ENCODE results near the gene SMIM29. TPM values are rescaled to one million over a fixed set of nuclear protein-coding genes. Genes with fewer than 3 reads are reported as not detected.
A peak's percentile ranks its signal among the peaks of the same experiment; 100 is the strongest.

Gene SMIM29
- total RNA-seq, 1 donor from 2014 or later, result 25.8 TPM

GRCh38 chr6:34201455-34202107, 47.2 kb downstream of the SMIM29 start:
- no peak for ATAC-seq (ENCODE audit: low read depth)
- no peak for DNase-seq
- intact Hi-C loops (cut with micrococcal nuclease), result no loop called here

GRCh38 chr6:34200340-34200971, 48.4 kb downstream of the SMIM29 start:
- intact Hi-C loops (cut with micrococcal nuclease), result no loop called here
- H3K9me3 Mint-ChIP-seq, result no peaks in the 10 kb centered on the region
- no peaks in the 10 kb centered on the region for H3K27me3 Mint-ChIP-seq
- TF ChIP-seq CTCF (IDR thresholded peaks at IDR 0.05), result no peak
- ChIA-PET POLR2A (interaction anchor here (0.7 to 2.3 kb wide), 5 partner anchors 19 to 254 kb away, joined by 3 to 11 read pairs (median 6); partner anchors contain the start of gene HMGA1), CTCF (interaction anchor here (1.2 to 2.2 kb wide), 2 partner anchors 10 to 46 kb away, joined by 3 to 8 read pairs; no protein-coding TSS in a partner anchor)
- DNase-seq (no peak), ATAC-seq (ENCODE audit: low read depth) (no peak)
- peaks cover 8% of the 10 kb centered on the region for H3K4me1 Mint-ChIP-seq
- no peaks in the 10 kb centered on the region for H3K36me3 Mint-ChIP-seq (ENCODE audit: low read depth)
- H3K4me3 Mint-ChIP-seq, result no peak overlapping the region
- no peak overlapping the region for H3K27ac Mint-ChIP-seq

More at GRCh38 chr6:34201455-34202107, 47.2 kb downstream of the SMIM29 start:
- H3K27ac Mint-ChIP-seq, result no peak overlapping the region
- ChIA-PET CTCF (interaction anchor here (1.8 to 2.2 kb wide), 2 partner anchors 11 to 213 kb away, joined by 6 to 8 read pairs; no protein-coding TSS in a partner anchor), POLR2A (interaction anchor here (0.6 to 2.3 kb wide), 6 partner anchors 10 to 42 kb away, joined by 3 to 13 read pairs (median 6); partner anchors contain the start of gene HMGA1)
- no peaks in the 10 kb centered on the region for H3K36me3 Mint-ChIP-seq (ENCODE audit: low read depth)
- H3K4me1 Mint-ChIP-seq, result peaks cover under 1% of the 10 kb centered on the region
- no peaks in the 10 kb centered on the region for H3K27me3 Mint-ChIP-seq
- TF ChIP-seq CTCF (IDR thresholded peaks at IDR 0.05), result no peak
- H3K4me3 Mint-ChIP-seq, result no peak overlapping the region
- no peaks in the 10 kb centered on the region for H3K9me3 Mint-ChIP-seq

DNA sequence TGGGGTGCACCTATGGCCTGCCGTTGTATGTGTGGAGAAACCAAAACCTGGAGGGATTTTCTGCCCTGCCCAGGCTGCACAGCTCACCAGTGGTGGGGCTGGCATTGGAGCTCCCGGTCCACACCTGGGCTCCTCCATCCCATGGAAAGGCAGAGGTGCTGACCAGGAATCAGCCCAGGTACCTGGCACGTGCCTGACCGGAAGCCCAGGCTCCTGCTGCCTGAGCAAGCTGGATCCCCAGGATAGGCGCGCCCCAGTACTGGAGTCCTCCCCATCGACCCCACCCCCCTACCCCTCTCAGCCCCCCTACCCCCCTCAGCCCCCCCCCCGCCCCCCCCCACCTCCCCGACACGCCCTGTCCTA, 52.0 kb downstream of the SMIM29 start:
- H3K27ac Mint-ChIP-seq, result no peak overlapping the region
- no peak for TF ChIP-seq CTCF (IDR thresholded peaks at IDR 0.05)

More for the DNA sequence above, 52.0 kb downstream of the SMIM29 start:
- peaks cover 8% of the 10 kb centered on the region for H3K4me1 Mint-ChIP-seq
- H3K4me3 Mint-ChIP-seq, result peak overlapping the region; percentile 91
- no peaks in the 10 kb centered on the region for H3K27me3 Mint-ChIP-seq
- intact Hi-C loops (cut with micrococcal nuclease), result loop anchor here (1.0 to 10.0 kb wide), 9 partner anchors 30 to 560 kb away; partner anchors contain the start of genes HMGA1, NUDT3 and SNRPC
- DNase-seq, result no peak
- no peak for ATAC-seq (ENCODE audit: low read depth)
- CTCF ChIA-PET, result interaction anchor here (0.7 to 3.9 kb wide), 16 partner anchors 16 to 1044 kb away, joined by 3 to 77 read pairs (median 6); partner anchors contain the start of genes HMGA1 and SMIM29
- POLR2A ChIA-PET, result interaction anchor here (1.0 to 4.4 kb wide), 11 partner anchors 12 to 229 kb away, joined by 3 to 57 read pairs (median 7); partner anchors contain the start of genes HMGA1, RPS10 and SMIM29
- no peaks in the 10 kb centered on the region for H3K36me3 Mint-ChIP-seq (ENCODE audit: low read depth)
- no peaks in the 10 kb centered on the region for H3K9me3 Mint-ChIP-seq

Other genes starting within 250 kb of the SMIM29 start
- not detected in 2 replicates for gene GRM4, start 102.9 kb downstream of the SMIM29 start, total RNA-seq
- 186 and 188 TPM in 2 replicates for gene HMGA1, start 12.1 kb downstream of the SMIM29 start, total RNA-seq
- gene NUDT3, start 143.7 kb upstream of the SMIM29 start, total RNA-seq, result 24.1 and 27.0 TPM in 2 replicates
- gene RPS10, start 177.1 kb upstream of the SMIM29 start, total RNA-seq, result 2,903 and 3,402 TPM in 2 replicates
- gene PACSIN1, start 217.1 kb upstream of the SMIM29 start, total RNA-seq, result 0.11 and 0.20 TPM in 2 replicates

Measured in activated B cell treated with CpG ODN at 0.5 μM for 24 hours (primary cell).